Astrocyte (in vitro differentiated cells and primary cell): Measurements from ENCODE around the gene CREB3L4. TPM values are rescaled to one million over a fixed set of nuclear protein-coding genes. Genes with fewer than 3 reads are reported as not detected.

Experiments used
- DNase-seq: peaks from one replicate; pipeline ENCODE4 v3.0.0-alpha.2; 2010; ENCODE audit warnings: low read depth
- FAIRE-seq: peaks from 2 replicates; lab custom pipeline; 2011; peaks lifted over from hg19 to GRCh38; lab: Jason Lieb, UNC
- H2AFZ ChIP-seq: 2 replicates; pipeline ENCODE4 v1.6.0; 2012; ENCODE audit warnings: low read depth, low read length, inconsistent platforms
- H3K27ac ChIP-seq: 2 replicates; pipeline ENCODE4 v1.5.1; 2011; ENCODE audit warnings: low read depth, low read length, inconsistent platforms
- H3K27me3 ChIP-seq: 2 replicates; pipeline ENCODE4 v1.6.0; 2011; ENCODE audit warnings: low read length, inconsistent platforms; ENCODE audit not compliant: insufficient read depth
- H3K36me3 ChIP-seq: 2 replicates; pipeline ENCODE4 v1.5.1; 2011; ENCODE audit warnings: low read length, inconsistent platforms; ENCODE audit not compliant: insufficient read depth
- H3K4me1 ChIP-seq: 2 replicates; pipeline ENCODE4 v1.5.1; 2011; ENCODE audit warnings: low read length, inconsistent platforms; ENCODE audit not compliant: insufficient read depth
- H3K4me2 ChIP-seq: 2 replicates; pipeline ENCODE4 v1.6.0; 2012; ENCODE audit warnings: low read length, inconsistent platforms
- H3K4me3 ChIP-seq: 2 replicates; pipeline ENCODE4 v1.5.1; 2011; ENCODE audit warnings: low read depth, mild to moderate bottlenecking, low read length, inconsistent platforms; ENCODE audit not compliant: insufficient read depth
- H3K79me2 ChIP-seq: 2 replicates; pipeline ENCODE4 v1.6.0; 2012; ENCODE audit warnings: mild to moderate bottlenecking, low read length, inconsistent platforms; ENCODE audit not compliant: insufficient read depth
- H3K9ac ChIP-seq: 2 replicates; pipeline ENCODE4 v1.6.0; 2012; ENCODE audit warnings: mild to moderate bottlenecking, low read length, inconsistent platforms
- H3K9me3 ChIP-seq: 2 replicates; pipeline ENCODE4 v1.5.1; 2012; ENCODE audit warnings: low read depth, mild to moderate bottlenecking, low read length, inconsistent platforms; ENCODE audit not compliant: insufficient read depth
- H4K20me1 ChIP-seq: 2 replicates; pipeline ENCODE4 v1.6.0; 2012; ENCODE audit warnings: low read length, inconsistent platforms; ENCODE audit not compliant: insufficient read depth
- H3K27ac Mint-ChIP-seq: one replicate; pipeline ENCODE4 v1.8.0; 2021; ENCODE audit warnings: mild to moderate bottlenecking, mixed read lengths; ENCODE audit not compliant: unreplicated experiment
- H3K27me3 Mint-ChIP-seq: one replicate; pipeline ENCODE4 v1.8.0; 2021; ENCODE audit warnings: low read depth, mixed read lengths; ENCODE audit not compliant: unreplicated experiment
- H3K36me3 Mint-ChIP-seq: one replicate; pipeline ENCODE4 v1.8.0; 2021; ENCODE audit warnings: low read depth, mixed read lengths; ENCODE audit not compliant: unreplicated experiment
- H3K4me1 Mint-ChIP-seq: one replicate; pipeline ENCODE4 v1.8.0; 2021; ENCODE audit warnings: low read depth, mixed read lengths; ENCODE audit not compliant: unreplicated experiment
- H3K4me3 Mint-ChIP-seq: one replicate; pipeline ENCODE4 v1.8.0; 2021; ENCODE audit warnings: mild to moderate bottlenecking, moderate library complexity, mixed read lengths; ENCODE audit not compliant: unreplicated experiment
- H3K9me3 Mint-ChIP-seq: one replicate; pipeline ENCODE4 v1.8.0; 2021; ENCODE audit warnings: mild to moderate bottlenecking, mixed read lengths; ENCODE audit not compliant: unreplicated experiment
- CTCF ChIP-seq: IDR thresholded peaks from 2 replicates; pipeline ENCODE4 v1.5.1; 2011; ENCODE audit warnings: low read depth, mild to moderate bottlenecking, inconsistent platforms, low read length, moderate library complexity; ENCODE audit not compliant: insufficient read depth
- EZH2 ChIP-seq: IDR thresholded peaks from 2 replicates; pipeline ENCODE4 v1.6.1; 2012; ENCODE audit warnings: mild to moderate bottlenecking, low read length, inconsistent platforms; ENCODE audit not compliant: insufficient read depth
- total RNA-seq: library from RNA; stranded (reverse); gene quantifications from 2 replicates; pipeline ENCODE4 v1.2.1, GENCODE V29; 2021

CREB3L4 gene
- total RNA-seq, 1 donor from 2014 or later, result 5.3 TPM

- Histone ChIP-seq H2AFZ (peak overlapping the region; percentile 59), H3K36me3 (no peaks in the 10 kb centered on the region), H3K27ac (peak overlapping the region; percentile 90), H3K4me2 (peak overlapping the region; percentile 100), H3K4me1 (peaks cover 36% of the 10 kb centered on the region), H3K79me2 (peaks cover 37% of the 10 kb centered on the region), H3K27me3 (no peaks in the 10 kb centered on the region), H3K9me3 (no peaks in the 10 kb centered on the region), H3K9ac (peak overlapping the region; percentile 95), H4K20me1 (peaks cover 11% of the 10 kb centered on the region), H3K4me3 (peak overlapping the region; percentile 83)
- peaks cover 27% of the 10 kb centered on the region for H3K4me1 Mint-ChIP-seq
- TF ChIP-seq EZH2 (no peak), CTCF (no peak)
- H3K36me3 Mint-ChIP-seq, result peaks cover 8% of the 10 kb centered on the region
- peak overlapping the region; percentile 98 for H3K27ac Mint-ChIP-seq
- FAIRE-seq, result no peak
- H3K4me3 Mint-ChIP-seq, result peak overlapping the region; percentile 93
- H3K9me3 Mint-ChIP-seq, result no peaks in the 10 kb centered on the region
- peak; percentile 58 for DNase-seq
- H3K27me3 Mint-ChIP-seq, result no peaks in the 10 kb centered on the region
Observed at GRCh38 chr1:153963850-153964331, 3.8 kb upstream of the CREB3L4 start.

GRCh38 chr1:153968000-153968363, 280 bp downstream of the CREB3L4 start:
- H3K9me3 Mint-ChIP-seq, result no peaks in the 10 kb centered on the region
- H3K27ac Mint-ChIP-seq, result peak overlapping the region; percentile 82
- peaks cover 7% of the 10 kb centered on the region for H3K4me1 Mint-ChIP-seq
- Histone ChIP-seq H3K27ac (peak overlapping the region; percentile 53), H3K4me2 (peak overlapping the region; percentile 100), H3K4me3 (peak overlapping the region; percentile 72), H3K9me3 (no peaks in the 10 kb centered on the region), H3K27me3 (no peaks in the 10 kb centered on the region), H4K20me1 (no peaks in the 10 kb centered on the region), H3K36me3 (no peaks in the 10 kb centered on the region), H3K4me1 (peaks cover 18% of the 10 kb centered on the region), H2AFZ (peak overlapping the region; percentile 87), H3K9ac (peak overlapping the region; percentile 81), H3K79me2 (peaks cover 12% of the 10 kb centered on the region)
- H3K4me3 Mint-ChIP-seq, result peak overlapping the region; percentile 90
- no peak for DNase-seq
- no peak for FAIRE-seq
- H3K36me3 Mint-ChIP-seq, result no peaks in the 10 kb centered on the region
- TF ChIP-seq EZH2 (no peak), CTCF (no peak)
- H3K27me3 Mint-ChIP-seq, result no peaks in the 10 kb centered on the region

DNA sequence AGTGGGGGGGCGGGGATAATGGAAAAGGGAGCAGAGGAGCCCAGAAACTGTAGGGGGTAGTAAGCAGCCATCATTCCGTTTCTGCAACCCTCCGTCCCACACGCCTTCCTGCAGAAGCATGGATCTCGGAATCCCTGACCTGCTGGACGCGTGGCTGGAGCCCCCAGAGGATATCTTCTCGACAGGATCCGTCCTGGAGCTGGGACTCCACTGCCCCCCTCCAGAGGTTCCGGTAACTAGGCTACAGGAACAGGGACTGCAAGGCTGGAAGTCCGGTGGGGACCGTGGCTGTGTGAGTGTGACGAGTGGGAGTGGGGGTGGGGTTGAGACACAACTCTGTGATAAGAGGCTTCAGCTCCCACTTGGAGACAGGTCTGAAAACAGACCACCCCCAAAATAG, 706 bp downstream of the CREB3L4 start:
- DNase-seq (no peak), FAIRE-seq (no peak)
- H2AFZ ChIP-seq, result peak overlapping the region; percentile 87
- H3K9me3 ChIP-seq, result no peaks in the 10 kb centered on the region
- H4K20me1 ChIP-seq, result no peaks in the 10 kb centered on the region
- peak overlapping the region; percentile 100 for H3K4me2 ChIP-seq
- no peak overlapping the region for H3K27ac ChIP-seq
- H3K9ac ChIP-seq, result peak overlapping the region; percentile 81
- TF ChIP-seq EZH2 (no peak), CTCF (no peak)
- Mint-ChIP-seq H3K4me3 (peak overlapping the region; percentile 90), H3K9me3 (no peaks in the 10 kb centered on the region), H3K27me3 (no peaks in the 10 kb centered on the region), H3K36me3 (no peaks in the 10 kb centered on the region), H3K27ac (no peak overlapping the region), H3K4me1 (peaks cover 7% of the 10 kb centered on the region)
- peaks cover 9% of the 10 kb centered on the region for H3K79me2 ChIP-seq
- H3K27me3 ChIP-seq, result no peaks in the 10 kb centered on the region
- H3K4me3 ChIP-seq, result peak overlapping the region; percentile 72
- H3K4me1 ChIP-seq, result peaks cover 16% of the 10 kb centered on the region
- H3K36me3 ChIP-seq, result no peaks in the 10 kb centered on the region
